Erythroblast (primary cell): ENCODE data around the gene FAM50B.

Experiments
- GATA1 ChIP-seq: IDR thresholded peaks from 2 replicates; pipeline ENCODE4 v1.6.1; 2011; ENCODE audit warnings: low read depth, mild to moderate bottlenecking, control low read depth, low read length, moderate library complexity
- POLR2A ChIP-seq: IDR thresholded peaks from 2 replicates; pipeline ENCODE4 v1.6.1; 2011; ENCODE audit warnings: mild to moderate bottlenecking, low read length

- TF ChIP-seq POLR2A: no peak
- no peak for TF ChIP-seq GATA1
Observed at GRCh38 chr6:3869632-3870527, 20.7 kb downstream of the FAM50B start.
